Neural cell (in vitro differentiated cells): Measurements from ENCODE around the gene SYTL4. TPM values are rescaled to one million over a fixed set of nuclear protein-coding genes. Genes with fewer than 3 reads are reported as not detected.

ENCODE experiments used
- H2AFZ ChIP-seq: fragments of 200-600, 300-800 bp; sonication (generic), shearing (Covaris generic); 2 replicates; pipeline ENCODE4 v1.6.0; 2014; ENCODE audit warnings: low read depth, mild to moderate bottlenecking, antibody characterized with exemption, low read length, moderate library complexity
- H3F3A ChIP-seq: fragments of 200-600 bp; shearing (Covaris generic); 2 replicates; pipeline ENCODE4 v1.6.1; 2016; ENCODE audit warnings: mild to moderate bottlenecking, moderate library complexity, mixed read lengths, antibody characterized with exemption, low read length; ENCODE audit not compliant: insufficient read depth, poor library complexity, severe bottlenecking
- H3K27ac ChIP-seq: fragments of 200-600, 300-800 bp; sonication (generic), shearing (Covaris generic); 2 replicates; pipeline ENCODE4 v1.5.1; 2014; ENCODE audit warnings: mild to moderate bottlenecking, low read length, moderate library complexity
- H3K27me3 ChIP-seq: fragments of 300-800, 200-600 bp; sonication (generic), shearing (Covaris generic); 2 replicates; pipeline ENCODE4 v1.6.0; 2014; ENCODE audit warnings: mild to moderate bottlenecking, low read depth, low read length, moderate library complexity; ENCODE audit not compliant: insufficient read depth
- H3K36me3 ChIP-seq: fragments of 300-800, 200-600 bp; sonication (generic), shearing (Covaris generic); 2 replicates; pipeline ENCODE4 v1.5.1; 2014; ENCODE audit warnings: mild to moderate bottlenecking, antibody characterized with exemption, low read length, moderate library complexity; ENCODE audit not compliant: insufficient read depth
- H3K4me2 ChIP-seq: fragments of 300-800, 200-600 bp; sonication (generic), shearing (Covaris generic); 2 replicates; pipeline ENCODE4 v1.6.0; 2014; ENCODE audit warnings: mild to moderate bottlenecking, low read length
- H3K4me3 ChIP-seq: fragments of 300-800, 200-600 bp; sonication (generic), shearing (Covaris generic); 2 replicates; pipeline ENCODE4 v1.5.1; 2014; ENCODE audit warnings: mild to moderate bottlenecking, low read length, moderate library complexity
- H3K79me2 ChIP-seq: fragments of 200-600 bp; shearing (Covaris generic); replicated peaks from 2 replicates; pipeline ENCODE4 v1.6.0; 2014; ENCODE audit warnings: mild to moderate bottlenecking, low read length, moderate library complexity; ENCODE audit not compliant: insufficient read depth
- H3K9ac ChIP-seq: fragments of 300-800, 200-600 bp; sonication (generic), shearing (Covaris generic); 2 replicates; pipeline ENCODE4 v1.6.1; 2016; ENCODE audit warnings: mild to moderate bottlenecking, low read length, mixed read lengths
- H3K9me2 ChIP-seq: fragments of 200-600 bp; shearing (Covaris generic); 2 replicates; pipeline ENCODE4 v1.6.1; 2016; ENCODE audit warnings: mild to moderate bottlenecking, low read length, mixed read lengths; ENCODE audit not compliant: insufficient read depth
- H3K9me3 ChIP-seq: fragments of 200-600, 300-800 bp; sonication (generic), shearing (Covaris generic); 2 replicates; pipeline ENCODE4 v1.6.1; 2016; ENCODE audit warnings: mild to moderate bottlenecking, mixed run types, low read length, moderate library complexity, mixed read lengths
- H4K20me1 ChIP-seq: fragments of 200-600 bp; shearing (Covaris generic); 2 replicates; pipeline ENCODE4 v1.6.1; 2016; ENCODE audit warnings: mild to moderate bottlenecking, mixed run types; ENCODE audit not compliant: insufficient read depth
- CTCF ChIP-seq: fragments of 450-650 bp; IDR thresholded peaks from 2 replicates; pipeline ENCODE4 v1.5.1; 2014; ENCODE audit warnings: antibody characterized with exemption, mild to moderate bottlenecking, moderate library complexity; ENCODE audit not compliant: poor library complexity, severe bottlenecking
- EP300 ChIP-seq: fragments of 450-650 bp; conservative IDR thresholded peaks from 2 replicates; pipeline ENCODE4 v1.6.1; 2014; ENCODE audit warnings: antibody characterized with exemption, mild to moderate bottlenecking, moderate library complexity; ENCODE audit not compliant: poor library complexity, severe bottlenecking
- EZH2 ChIP-seq: fragments of 200-600, 300-800 bp; shearing (Covaris generic), sonication (generic); IDR thresholded peaks from 2 replicates; pipeline ENCODE4 v1.6.1; 2014; ENCODE audit warnings: antibody characterized with exemption, low read length, borderline replicate concordance, mild to moderate bottlenecking; ENCODE audit not compliant: insufficient read depth, poor library complexity, severe bottlenecking
- MXI1 ChIP-seq: fragments of 450-650 bp; conservative IDR thresholded peaks from 2 replicates; pipeline ENCODE4 v1.6.1; 2014; ENCODE audit warnings: antibody characterized with exemption, mild to moderate bottlenecking; ENCODE audit not compliant: poor library complexity, severe bottlenecking
- POLR2AphosphoS5 ChIP-seq: IDR thresholded peaks from 2 replicates; pipeline ENCODE4 v1.6.1; 2012
- RAD21 ChIP-seq: fragments of 450-650 bp; conservative IDR thresholded peaks from 2 replicates; pipeline ENCODE4 v1.6.1; 2014; ENCODE audit warnings: antibody characterized with exemption, mild to moderate bottlenecking, moderate library complexity
- SMC3 ChIP-seq: fragments of 450-650 bp; conservative IDR thresholded peaks from 2 replicates; pipeline ENCODE4 v1.6.1; 2014; ENCODE audit warnings: antibody characterized with exemption, mild to moderate bottlenecking, moderate library complexity; ENCODE audit not compliant: poor library complexity
- TAF1 ChIP-seq: IDR thresholded peaks from 2 replicates; pipeline ENCODE4 v1.6.1; 2012; ENCODE audit warnings: low read depth
- polyA plus RNA-seq: library from polyadenylated mRNA; depleted of rRNA; stranded (reverse); fragments of >200 nt; gene quantifications from 2 replicates; pipeline ENCODE4 v1.2.3, GENCODE V29; 2014
- TF ChIP-seq, protein P1 (sequence below): IDR thresholded peaks from 2 replicates; pipeline ENCODE4 v1.6.1; 2012; ENCODE audit warnings: borderline replicate concordance

The SYTL4 gene
- polyA plus RNA-seq, 1 donor from 2014 or later: 0.11 TPM

DNA sequence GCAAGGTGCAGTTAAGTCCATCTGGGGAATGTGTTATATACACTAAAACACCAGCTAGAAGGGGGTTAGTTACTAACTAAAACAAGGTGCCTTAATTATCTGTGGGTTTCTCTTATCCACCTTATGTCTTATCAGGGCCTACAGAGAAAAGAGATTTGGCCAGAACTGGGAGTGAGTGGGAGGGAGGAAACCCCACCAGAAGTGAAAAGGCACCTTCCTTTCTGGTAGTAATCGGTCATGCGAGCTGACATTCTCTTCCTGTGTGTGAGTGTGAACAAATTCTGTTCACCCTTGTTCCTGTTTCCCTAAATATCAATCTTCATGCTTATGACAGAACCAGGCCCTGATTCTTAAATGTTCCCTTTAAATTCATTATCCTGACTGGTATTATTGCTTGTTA, 44.4 kb downstream of the SYTL4 start:
- Histone ChIP-seq H3K4me2 (no peak overlapping the region), H3K9ac (no peak overlapping the region), H4K20me1 (no peaks in the 10 kb centered on the region), H3K9me2 (no peaks in the 10 kb centered on the region), H3K9me3 (no peaks in the 10 kb centered on the region), H3K27ac (no peak overlapping the region), H3K27me3 (no peaks in the 10 kb centered on the region), H2AFZ (no peak overlapping the region), H3K36me3 (no peaks in the 10 kb centered on the region), H3K79me2 (no peaks in the 10 kb centered on the region), H3K4me3 (no peak overlapping the region), H3F3A (no peaks in the 10 kb centered on the region)
- TF ChIP-seq POLR2AphosphoS5 (no peak), CTCF (no peak), EP300 (no peak), RAD21 (no peak), EZH2 (no peak), SMC3 (no peak), TAF1 (no peak), MXI1 (no peak)
- TF ChIP-seq, protein P1, sequence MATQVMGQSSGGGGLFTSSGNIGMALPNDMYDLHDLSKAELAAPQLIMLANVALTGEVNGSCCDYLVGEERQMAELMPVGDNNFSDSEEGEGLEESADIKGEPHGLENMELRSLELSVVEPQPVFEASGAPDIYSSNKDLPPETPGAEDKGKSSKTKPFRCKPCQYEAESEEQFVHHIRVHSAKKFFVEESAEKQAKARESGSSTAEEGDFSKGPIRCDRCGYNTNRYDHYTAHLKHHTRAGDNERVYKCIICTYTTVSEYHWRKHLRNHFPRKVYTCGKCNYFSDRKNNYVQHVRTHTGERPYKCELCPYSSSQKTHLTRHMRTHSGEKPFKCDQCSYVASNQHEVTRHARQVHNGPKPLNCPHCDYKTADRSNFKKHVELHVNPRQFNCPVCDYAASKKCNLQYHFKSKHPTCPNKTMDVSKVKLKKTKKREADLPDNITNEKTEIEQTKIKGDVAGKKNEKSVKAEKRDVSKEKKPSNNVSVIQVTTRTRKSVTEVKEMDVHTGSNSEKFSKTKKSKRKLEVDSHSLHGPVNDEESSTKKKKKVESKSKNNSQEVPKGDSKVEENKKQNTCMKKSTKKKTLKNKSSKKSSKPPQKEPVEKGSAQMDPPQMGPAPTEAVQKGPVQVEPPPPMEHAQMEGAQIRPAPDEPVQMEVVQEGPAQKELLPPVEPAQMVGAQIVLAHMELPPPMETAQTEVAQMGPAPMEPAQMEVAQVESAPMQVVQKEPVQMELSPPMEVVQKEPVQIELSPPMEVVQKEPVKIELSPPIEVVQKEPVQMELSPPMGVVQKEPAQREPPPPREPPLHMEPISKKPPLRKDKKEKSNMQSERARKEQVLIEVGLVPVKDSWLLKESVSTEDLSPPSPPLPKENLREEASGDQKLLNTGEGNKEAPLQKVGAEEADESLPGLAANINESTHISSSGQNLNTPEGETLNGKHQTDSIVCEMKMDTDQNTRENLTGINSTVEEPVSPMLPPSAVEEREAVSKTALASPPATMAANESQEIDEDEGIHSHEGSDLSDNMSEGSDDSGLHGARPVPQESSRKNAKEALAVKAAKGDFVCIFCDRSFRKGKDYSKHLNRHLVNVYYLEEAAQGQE: no peak

- no peak for TF ChIP-seq CTCF
- TF ChIP-seq, protein P1: no peak
- TF ChIP-seq TAF1: no peak
- TF ChIP-seq SMC3: no peak
- no peak for TF ChIP-seq EZH2
- TF ChIP-seq EP300: no peak
- TF ChIP-seq POLR2AphosphoS5: no peak
- no peak for TF ChIP-seq MXI1
- TF ChIP-seq RAD21: no peak
Observed at GRCh38 chrX:100687128-100687527, 44.8 kb downstream of the SYTL4 start.

More at GRCh38 chrX:100687128-100687527, 44.8 kb downstream of the SYTL4 start:
- no peaks in the 10 kb centered on the region for H3K9me2 ChIP-seq
- no peak overlapping the region for H2AFZ ChIP-seq
- H3K36me3 ChIP-seq: no peaks in the 10 kb centered on the region
- H3F3A ChIP-seq: no peaks in the 10 kb centered on the region
- no peaks in the 10 kb centered on the region for H3K79me2 ChIP-seq
- H3K4me2 ChIP-seq: no peak overlapping the region
- H3K9ac ChIP-seq: no peak overlapping the region
- no peak overlapping the region for H3K27ac ChIP-seq
- no peaks in the 10 kb centered on the region for H3K27me3 ChIP-seq
- H4K20me1 ChIP-seq: no peaks in the 10 kb centered on the region
- H3K4me3 ChIP-seq: no peak overlapping the region
- no peaks in the 10 kb centered on the region for H3K9me3 ChIP-seq
